ENCODE results near the gene CIDEA.
A peak's percentile ranks its signal among the peaks of the same experiment; 100 is the strongest.

The CIDEA gene

GRCh38 chr18:12313530-12314245, 59.5 kb downstream of the CIDEA start:
- no peak for DNase-seq (ENCODE audit: insufficient read length, low spot score)
- TF ChIP-seq PAX5 (IDR thresholded peaks at IDR 0.05; ENCODE audit: insufficient read depth, low read length, severe bottlenecking): no peak
- FAIRE-seq: no peak

GRCh38 chr18:12314591-12315305, 60.6 kb downstream of the CIDEA start:
- FAIRE-seq: no peak
- DNase-seq (ENCODE audit: insufficient read length, low spot score): no peak
- no peak for TF ChIP-seq PAX5 (IDR thresholded peaks at IDR 0.05; ENCODE audit: insufficient read depth, low read length, severe bottlenecking)
- no peak for TF ChIP-seq POLR2A (IDR thresholded peaks at IDR 0.05; ENCODE audit: low read depth, low read length)

- FAIRE-seq (peak; percentile 33), DNase-seq (ENCODE audit: insufficient read length, low spot score) (no peak)
- TF ChIP-seq POU2F2 (IDR thresholded peaks at IDR 0.05; ENCODE audit: low read depth, low read length) (no peak), TAF1 (IDR thresholded peaks at IDR 0.05; ENCODE audit: low read depth, low read length) (no peak), PAX5 (IDR thresholded peaks at IDR 0.05; ENCODE audit: insufficient read depth, low read length, severe bottlenecking) (no peak), POLR2A (IDR thresholded peaks at IDR 0.05; ENCODE audit: low read depth, low read length) (no peak), SPI1 (IDR thresholded peaks at IDR 0.05; ENCODE audit: low read depth, low read length) (no peak)
Observed at GRCh38 chr18:12315490-12315889, 61.3 kb downstream of the CIDEA start.

GRCh38 chr18:12315911-12316310, 61.8 kb downstream of the CIDEA start:
- TF ChIP-seq POLR2AphosphoS5 (IDR thresholded peaks at IDR 0.05; ENCODE audit: low read depth, low read length) (no peak), POU2F2 (IDR thresholded peaks at IDR 0.05; ENCODE audit: low read depth, low read length) (no peak), PAX5 (IDR thresholded peaks at IDR 0.05; ENCODE audit: insufficient read depth, low read length, severe bottlenecking) (no peak)
- FAIRE-seq (peak; percentile 54), DNase-seq (ENCODE audit: insufficient read length, low spot score) (no peak)

- no peak for FAIRE-seq
- no peak for TF ChIP-seq SPI1 (IDR thresholded peaks at IDR 0.05; ENCODE audit: low read depth, low read length)
- no peak for TF ChIP-seq POLR2AphosphoS5 (IDR thresholded peaks at IDR 0.05; ENCODE audit: low read depth, low read length)
- no peak for TF ChIP-seq POU2F2 (IDR thresholded peaks at IDR 0.05; ENCODE audit: low read depth, low read length)
- no peak for TF ChIP-seq TAF1 (IDR thresholded peaks at IDR 0.05; ENCODE audit: low read depth, low read length)
- no peak for TF ChIP-seq POLR2A (IDR thresholded peaks at IDR 0.05; ENCODE audit: low read depth, low read length)
- no peak for TF ChIP-seq PAX5 (IDR thresholded peaks at IDR 0.05; ENCODE audit: insufficient read depth, low read length, severe bottlenecking)
- no peak for DNase-seq (ENCODE audit: insufficient read length, low spot score)
Observed at GRCh38 chr18:12317664-12318333, 63.6 kb downstream of the CIDEA start.

DNA sequence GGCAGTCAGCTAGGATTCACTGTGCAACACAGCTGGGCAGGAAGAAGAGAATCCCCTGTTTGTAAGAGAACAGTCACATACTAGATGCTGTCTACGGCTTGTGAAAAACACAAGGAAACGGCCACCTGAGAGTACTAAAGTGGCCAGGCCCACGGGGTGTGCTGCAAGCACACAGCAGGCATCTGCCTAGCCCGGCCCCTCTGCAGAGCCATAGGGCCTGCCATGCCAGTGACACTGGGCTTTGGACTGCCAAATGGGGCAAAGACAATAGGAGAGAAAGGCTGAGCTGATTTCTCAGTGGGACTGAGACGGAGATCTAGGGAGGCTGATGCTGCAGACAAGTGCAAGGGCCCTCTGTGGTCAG, 64.2 kb downstream of the CIDEA start:
- TF ChIP-seq PAX5 (IDR thresholded peaks at IDR 0.05; ENCODE audit: insufficient read depth, low read length, severe bottlenecking): no peak
- no peak for TF ChIP-seq POLR2A (IDR thresholded peaks at IDR 0.05; ENCODE audit: low read depth, low read length)
- TF ChIP-seq POU2F2 (IDR thresholded peaks at IDR 0.05; ENCODE audit: low read depth, low read length): no peak
- TF ChIP-seq POLR2AphosphoS5 (IDR thresholded peaks at IDR 0.05; ENCODE audit: low read depth, low read length): no peak
- TF ChIP-seq TAF1 (IDR thresholded peaks at IDR 0.05; ENCODE audit: low read depth, low read length): no peak
- no peak for TF ChIP-seq SPI1 (IDR thresholded peaks at IDR 0.05; ENCODE audit: low read depth, low read length)
- FAIRE-seq: peak; percentile 58
- no peak for DNase-seq (ENCODE audit: insufficient read length, low spot score)

DNA sequence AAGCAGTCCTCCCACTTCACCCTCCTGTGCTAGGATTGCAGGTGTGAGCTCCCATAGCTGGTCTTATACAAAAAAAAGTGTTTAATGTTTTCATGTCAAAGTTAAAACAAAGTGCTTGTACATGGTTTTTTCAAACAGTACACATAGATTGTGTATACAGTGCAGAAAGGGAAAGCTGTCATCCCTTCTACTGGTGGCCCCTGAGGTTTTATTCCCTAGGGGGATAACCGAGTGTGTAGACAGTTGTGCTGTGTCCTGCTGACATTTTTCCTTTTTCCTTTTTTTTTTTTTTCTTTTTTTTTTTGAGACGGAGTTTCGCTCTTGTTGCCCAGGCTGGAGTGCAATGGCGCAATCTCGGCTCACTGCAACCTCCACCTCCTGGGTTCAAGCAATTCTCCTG, 64.7 kb downstream of the CIDEA start:
- TF ChIP-seq TAF1 (IDR thresholded peaks at IDR 0.05; ENCODE audit: low read depth, low read length): no peak
- no peak for TF ChIP-seq SPI1 (IDR thresholded peaks at IDR 0.05; ENCODE audit: low read depth, low read length)
- no peak for TF ChIP-seq POLR2A (IDR thresholded peaks at IDR 0.05; ENCODE audit: low read depth, low read length)
- no peak for TF ChIP-seq POU2F2 (IDR thresholded peaks at IDR 0.05; ENCODE audit: low read depth, low read length)
- TF ChIP-seq POLR2AphosphoS5 (IDR thresholded peaks at IDR 0.05; ENCODE audit: low read depth, low read length): no peak
- no peak for TF ChIP-seq PAX5 (IDR thresholded peaks at IDR 0.05; ENCODE audit: insufficient read depth, low read length, severe bottlenecking)
- no peak for DNase-seq (ENCODE audit: insufficient read length, low spot score)
- no peak for FAIRE-seq

GRCh38 chr18:12321333-12321732, 67.2 kb downstream of the CIDEA start:
- no peak for DNase-seq (ENCODE audit: insufficient read length, low spot score)
- TF ChIP-seq TAF1 (IDR thresholded peaks at IDR 0.05; ENCODE audit: low read depth, low read length): no peak
- TF ChIP-seq POLR2A (IDR thresholded peaks at IDR 0.05; ENCODE audit: low read depth, low read length): no peak
- no peak for TF ChIP-seq POLR2AphosphoS5 (IDR thresholded peaks at IDR 0.05; ENCODE audit: low read depth, low read length)
- no peak for TF ChIP-seq POU2F2 (IDR thresholded peaks at IDR 0.05; ENCODE audit: low read depth, low read length)
- no peak for TF ChIP-seq SPI1 (IDR thresholded peaks at IDR 0.05; ENCODE audit: low read depth, low read length)
- TF ChIP-seq PAX5 (IDR thresholded peaks at IDR 0.05; ENCODE audit: insufficient read depth, low read length, severe bottlenecking): no peak
- peak; percentile 72 for FAIRE-seq

DNA sequence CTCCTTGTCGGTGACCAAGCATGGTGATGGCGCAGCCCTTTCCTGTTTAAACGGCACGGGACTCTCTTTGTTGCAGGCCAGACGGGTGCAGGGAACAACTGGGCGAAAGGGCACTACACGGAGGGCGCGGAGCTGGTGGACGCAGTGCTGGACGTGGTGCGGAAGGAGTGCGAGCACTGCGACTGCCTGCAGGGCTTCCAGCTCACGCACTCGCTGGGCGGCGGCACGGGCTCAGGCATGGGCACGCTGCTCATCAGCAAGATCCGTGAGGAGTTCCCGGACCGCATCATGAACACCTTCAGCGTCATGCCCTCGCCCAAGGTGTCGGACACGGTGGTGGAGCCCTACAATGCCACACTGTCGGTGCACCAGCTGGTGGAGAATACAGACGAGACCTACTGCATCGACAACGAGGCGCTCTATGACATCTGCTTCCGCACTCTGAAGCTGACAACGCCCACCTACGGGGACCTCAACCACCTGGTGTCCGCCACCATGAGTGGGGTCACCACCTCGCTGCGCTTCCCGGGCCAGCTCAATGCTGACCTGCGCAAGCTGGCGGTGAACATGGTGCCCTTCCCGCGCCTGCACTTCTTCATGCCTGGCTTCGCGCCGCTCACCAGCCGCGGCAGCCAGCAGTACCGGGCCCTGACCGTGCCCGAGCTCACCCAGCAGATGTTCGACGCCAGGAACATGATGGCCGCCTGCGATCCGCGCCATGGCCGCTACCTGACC, 71.0 kb downstream of the CIDEA start:
- DNase-seq (ENCODE audit: insufficient read length, low spot score) (no peak), FAIRE-seq (no peak)
- TF ChIP-seq POLR2A (IDR thresholded peaks at IDR 0.05; ENCODE audit: low read depth, low read length) (no peak), POLR2AphosphoS5 (IDR thresholded peaks at IDR 0.05; ENCODE audit: low read depth, low read length) (no peak; the same call in 1 of the 2 replicates), TAF1 (IDR thresholded peaks at IDR 0.05; ENCODE audit: low read depth, low read length) (no peak), POU2F2 (IDR thresholded peaks at IDR 0.05; ENCODE audit: low read depth, low read length) (no peak), PAX5 (IDR thresholded peaks at IDR 0.05; ENCODE audit: insufficient read depth, low read length, severe bottlenecking) (no peak), SPI1 (IDR thresholded peaks at IDR 0.05; ENCODE audit: low read depth, low read length) (no peak)

Measured in GM12891 (cell line).